Glomerular visceral epithelial cell (primary cell): ENCODE measurements around the gene EHF.
A peak's percentile ranks its signal among the peaks of the same experiment; 100 is the strongest.
"Not testable (repeated sequence)": the region's sequence is repeated elsewhere in the genome, so short reads cannot be mapped to it uniquely, and the experiment has no call there.

ENCODE experiments used
- DNase-seq: peaks from one replicate; pipeline ENCODE4 v3.0.0-alpha.2; 2016; ENCODE audit errors: extremely low spot score

EHF gene

GRCh38 chr11:34620820-34621792, at the start of gene EHF:
Gene EHF (plus strand): TSS chr11:34621093. CDS start chr11:34642631, 21,538 bp downstream.
- DNase-seq: no peak

GRCh38 chr11:34573537-34573936, 47.4 kb upstream of the EHF start:
- no peak for DNase-seq

- DNase-seq: no peak
Measured at GRCh38 chr11:34575261-34575660, 45.6 kb upstream of the EHF start.

GRCh38 chr11:34575671-34576070, 45.2 kb upstream of the EHF start:
- no peak for DNase-seq

- no peak for DNase-seq
Measured at GRCh38 chr11:34576331-34576730, 44.6 kb upstream of the EHF start.

GRCh38 chr11:34583818-34584217, 37.1 kb upstream of the EHF start:
- no peak for DNase-seq

GRCh38 chr11:34585304-34585734, 35.6 kb upstream of the EHF start:
- no peak for DNase-seq

- DNase-seq: peak; percentile 76
Measured at GRCh38 chr11:34585735-34586487, 35.0 kb upstream of the EHF start.

GRCh38 chr11:34586488-34587281, 34.2 kb upstream of the EHF start:
- no peak for DNase-seq

- DNase-seq: no peak
Measured at GRCh38 chr11:34587282-34587677, 33.6 kb upstream of the EHF start.

GRCh38 chr11:34588023-34588422, 32.9 kb upstream of the EHF start:
- no peak for DNase-seq

- no peak for DNase-seq
Measured at GRCh38 chr11:34588701-34589100, 32.2 kb upstream of the EHF start.

GRCh38 chr11:34589177-34589576, 31.7 kb upstream of the EHF start:
- DNase-seq: not testable (repeated sequence)

GRCh38 chr11:34593085-34593484, 27.8 kb upstream of the EHF start:
- DNase-seq: no peak

GRCh38 chr11:34594603-34595002, 26.3 kb upstream of the EHF start:
- DNase-seq: no peak

GRCh38 chr11:34595391-34595790, 25.5 kb upstream of the EHF start:
- DNase-seq: no peak

GRCh38 chr11:34595960-34596644, 24.8 kb upstream of the EHF start:
- no peak for DNase-seq

- DNase-seq: peak; percentile 88
Measured at GRCh38 chr11:34599406-34599945, 21.4 kb upstream of the EHF start.

- peak; percentile 90 for DNase-seq
Measured at GRCh38 chr11:34600339-34601084, 20.4 kb upstream of the EHF start.

GRCh38 chr11:34601085-34601444, 19.8 kb upstream of the EHF start:
- DNase-seq: no peak
